ENCODE measurements around the gene ZBTB34.

DNA sequence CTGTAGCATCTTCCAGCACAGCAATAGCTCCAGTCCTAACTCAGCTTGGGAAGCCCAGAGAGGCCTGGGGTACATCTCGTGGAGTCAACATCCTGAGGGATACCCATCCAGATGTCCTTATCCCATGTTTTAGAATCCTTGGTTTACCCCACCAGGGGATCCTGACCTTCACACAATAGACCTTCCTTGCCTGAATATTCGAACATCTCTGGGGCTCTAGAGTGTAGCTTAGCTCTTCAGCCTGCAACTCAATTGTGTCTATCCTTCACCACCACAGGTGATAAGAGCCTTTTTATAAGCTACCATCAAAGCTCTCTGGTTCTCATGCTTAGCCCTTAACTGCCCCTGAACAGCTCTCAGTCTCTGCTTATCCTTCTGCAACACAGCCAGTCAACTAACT, 46.6 kb downstream of the ZBTB34 start:
- TF ChIP-seq, protein P1, sequence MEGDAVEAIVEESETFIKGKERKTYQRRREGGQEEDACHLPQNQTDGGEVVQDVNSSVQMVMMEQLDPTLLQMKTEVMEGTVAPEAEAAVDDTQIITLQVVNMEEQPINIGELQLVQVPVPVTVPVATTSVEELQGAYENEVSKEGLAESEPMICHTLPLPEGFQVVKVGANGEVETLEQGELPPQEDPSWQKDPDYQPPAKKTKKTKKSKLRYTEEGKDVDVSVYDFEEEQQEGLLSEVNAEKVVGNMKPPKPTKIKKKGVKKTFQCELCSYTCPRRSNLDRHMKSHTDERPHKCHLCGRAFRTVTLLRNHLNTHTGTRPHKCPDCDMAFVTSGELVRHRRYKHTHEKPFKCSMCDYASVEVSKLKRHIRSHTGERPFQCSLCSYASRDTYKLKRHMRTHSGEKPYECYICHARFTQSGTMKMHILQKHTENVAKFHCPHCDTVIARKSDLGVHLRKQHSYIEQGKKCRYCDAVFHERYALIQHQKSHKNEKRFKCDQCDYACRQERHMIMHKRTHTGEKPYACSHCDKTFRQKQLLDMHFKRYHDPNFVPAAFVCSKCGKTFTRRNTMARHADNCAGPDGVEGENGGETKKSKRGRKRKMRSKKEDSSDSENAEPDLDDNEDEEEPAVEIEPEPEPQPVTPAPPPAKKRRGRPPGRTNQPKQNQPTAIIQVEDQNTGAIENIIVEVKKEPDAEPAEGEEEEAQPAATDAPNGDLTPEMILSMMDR (IDR thresholded peaks at IDR 0.05): no peak
- TF ChIP-seq POLR2A (IDR thresholded peaks at IDR 0.05): no peak
